Endometrial microvascular endothelial cells (primary cell): ENCODE data around the gene LRRFIP1. TPM values are rescaled to one million over a fixed set of nuclear protein-coding genes. Genes with fewer than 3 reads are reported as not detected.

Source experiments
- in situ Hi-C: cut with HindIII; loops from 2 replicates; pipeline ENCODE4 v1.10.0; 2017; ENCODE audit warnings: low sequenced_read_pairs, low pct_unique_long_range_greater_than_20kb; ENCODE audit errors: inconsistent ontology term
- total RNA-seq: library from RNA; depleted of rRNA; stranded (reverse); fragments of >200 nt; gene quantifications from one replicate; pipeline ENCODE4 v1.2.3, GENCODE V29; 2015; ENCODE audit errors: inconsistent ontology term

Gene LRRFIP1
- total RNA-seq, 1 donor from 2014 or later = 119 TPM

GRCh38 chr2:237708491-237708890 lies 81.1 kb downstream of the LRRFIP1 start:
- in situ Hi-C loops = no loop called here

GRCh38 chr2:237708961-237709360 lies 81.6 kb downstream of the LRRFIP1 start:
- in situ Hi-C loops = no loop called here

GRCh38 chr2:237711458-237712150 lies 84.2 kb downstream of the LRRFIP1 start:
- in situ Hi-C loops = no loop called here

- in situ Hi-C loops = no loop called here
Observed at GRCh38 chr2:237712477-237713377, 85.3 kb downstream of the LRRFIP1 start.

- in situ Hi-C loops = no loop called here
Observed at GRCh38 chr2:237714690-237715458, 87.5 kb downstream of the LRRFIP1 start.

- in situ Hi-C loops = no loop called here
Observed at GRCh38 chr2:237715459-237715947, 88.1 kb downstream of the LRRFIP1 start.

- in situ Hi-C loops = no loop called here
Observed at GRCh38 chr2:237716011-237716410, 88.6 kb downstream of the LRRFIP1 start.

- in situ Hi-C loops = no loop called here
Observed at GRCh38 chr2:237717366-237718276, 90.2 kb downstream of the LRRFIP1 start.

- in situ Hi-C loops = no loop called here
Observed at GRCh38 chr2:237718277-237718634, 90.9 kb downstream of the LRRFIP1 start.

GRCh38 chr2:237720444-237720843 lies 93.1 kb downstream of the LRRFIP1 start:
- in situ Hi-C loops = no loop called here

- in situ Hi-C loops = no loop called here
Observed at GRCh38 chr2:237720957-237721356, 93.6 kb downstream of the LRRFIP1 start.

GRCh38 chr2:237721458-237721857 lies 94.1 kb downstream of the LRRFIP1 start:
- in situ Hi-C loops = no loop called here

GRCh38 chr2:237722616-237723015 lies 95.2 kb downstream of the LRRFIP1 start:
- in situ Hi-C loops = no loop called here

- in situ Hi-C loops = no loop called here
Observed at GRCh38 chr2:237723023-237723422, 95.6 kb downstream of the LRRFIP1 start.

- in situ Hi-C loops = no loop called here
Observed at GRCh38 chr2:237723602-237724001, 96.2 kb downstream of the LRRFIP1 start.

- in situ Hi-C loops = loop anchor here (5.0 kb wide), 1 partner anchor 43 kb away; no protein-coding TSS in a partner anchor
Observed at GRCh38 chr2:237724811-237725478, 97.6 kb downstream of the LRRFIP1 start.

- in situ Hi-C loops = loop anchor here (5.0 kb wide), 1 partner anchor 43 kb away; no protein-coding TSS in a partner anchor
Observed at GRCh38 chr2:237725661-237726060, 98.3 kb downstream of the LRRFIP1 start.

GRCh38 chr2:237726401-237726830 lies 99.0 kb downstream of the LRRFIP1 start:
- in situ Hi-C loops = loop anchor here (5.0 kb wide), 1 partner anchor 44 kb away; no protein-coding TSS in a partner anchor
